Neural cell (in vitro differentiated cells): ENCODE data around the gene ATF1. TPM values are rescaled to one million over a fixed set of nuclear protein-coding genes. Genes with fewer than 3 reads are reported as not detected.

Experiments used
- H2AFZ ChIP-seq: fragments of 200-600, 300-800 bp; sonication (generic), shearing (Covaris generic); 2 replicates; pipeline ENCODE4 v1.6.0; 2014; ENCODE audit warnings: low read depth, mild to moderate bottlenecking, antibody characterized with exemption, low read length, moderate library complexity
- H3F3A ChIP-seq: fragments of 200-600 bp; shearing (Covaris generic); 2 replicates; pipeline ENCODE4 v1.6.1; 2016; ENCODE audit warnings: mild to moderate bottlenecking, moderate library complexity, mixed read lengths, antibody characterized with exemption, low read length; ENCODE audit not compliant: insufficient read depth, poor library complexity, severe bottlenecking
- H3K27ac ChIP-seq: fragments of 200-600, 300-800 bp; sonication (generic), shearing (Covaris generic); 2 replicates; pipeline ENCODE4 v1.5.1; 2014; ENCODE audit warnings: mild to moderate bottlenecking, low read length, moderate library complexity
- H3K27me3 ChIP-seq: fragments of 300-800, 200-600 bp; sonication (generic), shearing (Covaris generic); 2 replicates; pipeline ENCODE4 v1.6.0; 2014; ENCODE audit warnings: mild to moderate bottlenecking, low read depth, low read length, moderate library complexity; ENCODE audit not compliant: insufficient read depth
- H3K36me3 ChIP-seq: fragments of 300-800, 200-600 bp; sonication (generic), shearing (Covaris generic); 2 replicates; pipeline ENCODE4 v1.5.1; 2014; ENCODE audit warnings: mild to moderate bottlenecking, antibody characterized with exemption, low read length, moderate library complexity; ENCODE audit not compliant: insufficient read depth
- H3K4me2 ChIP-seq: fragments of 300-800, 200-600 bp; sonication (generic), shearing (Covaris generic); 2 replicates; pipeline ENCODE4 v1.6.0; 2014; ENCODE audit warnings: mild to moderate bottlenecking, low read length
- H3K4me3 ChIP-seq: fragments of 300-800, 200-600 bp; sonication (generic), shearing (Covaris generic); 2 replicates; pipeline ENCODE4 v1.5.1; 2014; ENCODE audit warnings: mild to moderate bottlenecking, low read length, moderate library complexity
- H3K79me2 ChIP-seq: fragments of 200-600 bp; shearing (Covaris generic); replicated peaks from 2 replicates; pipeline ENCODE4 v1.6.0; 2014; ENCODE audit warnings: mild to moderate bottlenecking, low read length, moderate library complexity; ENCODE audit not compliant: insufficient read depth
- H3K9ac ChIP-seq: fragments of 300-800, 200-600 bp; sonication (generic), shearing (Covaris generic); 2 replicates; pipeline ENCODE4 v1.6.1; 2016; ENCODE audit warnings: mild to moderate bottlenecking, low read length, mixed read lengths
- H3K9me2 ChIP-seq: fragments of 200-600 bp; shearing (Covaris generic); 2 replicates; pipeline ENCODE4 v1.6.1; 2016; ENCODE audit warnings: mild to moderate bottlenecking, low read length, mixed read lengths; ENCODE audit not compliant: insufficient read depth
- H3K9me3 ChIP-seq: fragments of 200-600, 300-800 bp; sonication (generic), shearing (Covaris generic); 2 replicates; pipeline ENCODE4 v1.6.1; 2016; ENCODE audit warnings: mild to moderate bottlenecking, mixed run types, low read length, moderate library complexity, mixed read lengths
- H4K20me1 ChIP-seq: fragments of 200-600 bp; shearing (Covaris generic); 2 replicates; pipeline ENCODE4 v1.6.1; 2016; ENCODE audit warnings: mild to moderate bottlenecking, mixed run types; ENCODE audit not compliant: insufficient read depth
- EP300 ChIP-seq: fragments of 450-650 bp; conservative IDR thresholded peaks from 2 replicates; pipeline ENCODE4 v1.6.1; 2014; ENCODE audit warnings: antibody characterized with exemption, mild to moderate bottlenecking, moderate library complexity; ENCODE audit not compliant: poor library complexity, severe bottlenecking
- EZH2 ChIP-seq: fragments of 200-600, 300-800 bp; shearing (Covaris generic), sonication (generic); IDR thresholded peaks from 2 replicates; pipeline ENCODE4 v1.6.1; 2014; ENCODE audit warnings: antibody characterized with exemption, low read length, borderline replicate concordance, mild to moderate bottlenecking; ENCODE audit not compliant: insufficient read depth, poor library complexity, severe bottlenecking
- MXI1 ChIP-seq: fragments of 450-650 bp; conservative IDR thresholded peaks from 2 replicates; pipeline ENCODE4 v1.6.1; 2014; ENCODE audit warnings: antibody characterized with exemption, mild to moderate bottlenecking; ENCODE audit not compliant: poor library complexity, severe bottlenecking
- POLR2AphosphoS5 ChIP-seq: IDR thresholded peaks from 2 replicates; pipeline ENCODE4 v1.6.1; 2012
- RAD21 ChIP-seq: fragments of 450-650 bp; conservative IDR thresholded peaks from 2 replicates; pipeline ENCODE4 v1.6.1; 2014; ENCODE audit warnings: antibody characterized with exemption, mild to moderate bottlenecking, moderate library complexity
- SMC3 ChIP-seq: fragments of 450-650 bp; conservative IDR thresholded peaks from 2 replicates; pipeline ENCODE4 v1.6.1; 2014; ENCODE audit warnings: antibody characterized with exemption, mild to moderate bottlenecking, moderate library complexity; ENCODE audit not compliant: poor library complexity
- TAF1 ChIP-seq: IDR thresholded peaks from 2 replicates; pipeline ENCODE4 v1.6.1; 2012; ENCODE audit warnings: low read depth
- polyA plus RNA-seq: library from polyadenylated mRNA; depleted of rRNA; stranded (reverse); fragments of >200 nt; gene quantifications from 2 replicates; pipeline ENCODE4 v1.2.3, GENCODE V29; 2014
- TF ChIP-seq, protein P1 (sequence below): IDR thresholded peaks from 2 replicates; pipeline ENCODE4 v1.6.1; 2012; ENCODE audit warnings: borderline replicate concordance
- TF ChIP-seq, protein P2 (sequence below): fragments of 450-650 bp; IDR thresholded peaks from 2 replicates; pipeline ENCODE4 v1.5.1; 2014; ENCODE audit warnings: antibody characterized with exemption, mild to moderate bottlenecking, moderate library complexity; ENCODE audit not compliant: poor library complexity, severe bottlenecking

Gene ATF1
- polyA plus RNA-seq, 1 donor from 2014 or later, result 11.3 TPM

DNA sequence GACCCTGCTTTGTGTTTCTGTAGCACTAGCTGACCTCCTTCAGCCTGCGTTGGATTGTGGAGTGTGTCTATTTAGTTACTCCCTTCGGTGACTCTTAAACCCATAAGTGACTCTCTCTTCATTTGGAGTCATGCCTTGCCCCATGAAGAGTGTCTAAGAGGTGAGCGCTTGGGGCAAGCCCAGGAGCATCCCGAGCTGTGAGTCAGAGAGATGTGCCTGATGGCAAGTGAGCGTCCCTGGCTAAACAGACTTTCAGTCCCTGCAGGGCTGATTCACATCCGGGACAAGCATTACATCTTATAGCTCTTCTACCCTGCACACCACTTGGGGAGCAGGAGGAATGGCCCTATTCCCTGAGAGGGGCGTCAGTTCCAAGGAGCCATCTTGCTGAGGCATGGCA, 24.3 kb upstream of the ATF1 start:
- Histone ChIP-seq H3K4me2 (no peak overlapping the region), H4K20me1 (no peaks in the 10 kb centered on the region), H3K4me3 (no peak overlapping the region), H3K36me3 (peaks cover 10% of the 10 kb centered on the region), H3K27me3 (no peaks in the 10 kb centered on the region), H3K9me3 (no peaks in the 10 kb centered on the region), H3F3A (no peaks in the 10 kb centered on the region), H2AFZ (no peak overlapping the region), H3K9me2 (no peaks in the 10 kb centered on the region), H3K79me2 (no peaks in the 10 kb centered on the region), H3K27ac (no peak overlapping the region), H3K9ac (no peak overlapping the region)
- TF ChIP-seq EP300 (no peak), MXI1 (no peak), TAF1 (no peak), POLR2AphosphoS5 (no peak), EZH2 (no peak), RAD21 (no peak), SMC3 (no peak)
- TF ChIP-seq, protein P1, sequence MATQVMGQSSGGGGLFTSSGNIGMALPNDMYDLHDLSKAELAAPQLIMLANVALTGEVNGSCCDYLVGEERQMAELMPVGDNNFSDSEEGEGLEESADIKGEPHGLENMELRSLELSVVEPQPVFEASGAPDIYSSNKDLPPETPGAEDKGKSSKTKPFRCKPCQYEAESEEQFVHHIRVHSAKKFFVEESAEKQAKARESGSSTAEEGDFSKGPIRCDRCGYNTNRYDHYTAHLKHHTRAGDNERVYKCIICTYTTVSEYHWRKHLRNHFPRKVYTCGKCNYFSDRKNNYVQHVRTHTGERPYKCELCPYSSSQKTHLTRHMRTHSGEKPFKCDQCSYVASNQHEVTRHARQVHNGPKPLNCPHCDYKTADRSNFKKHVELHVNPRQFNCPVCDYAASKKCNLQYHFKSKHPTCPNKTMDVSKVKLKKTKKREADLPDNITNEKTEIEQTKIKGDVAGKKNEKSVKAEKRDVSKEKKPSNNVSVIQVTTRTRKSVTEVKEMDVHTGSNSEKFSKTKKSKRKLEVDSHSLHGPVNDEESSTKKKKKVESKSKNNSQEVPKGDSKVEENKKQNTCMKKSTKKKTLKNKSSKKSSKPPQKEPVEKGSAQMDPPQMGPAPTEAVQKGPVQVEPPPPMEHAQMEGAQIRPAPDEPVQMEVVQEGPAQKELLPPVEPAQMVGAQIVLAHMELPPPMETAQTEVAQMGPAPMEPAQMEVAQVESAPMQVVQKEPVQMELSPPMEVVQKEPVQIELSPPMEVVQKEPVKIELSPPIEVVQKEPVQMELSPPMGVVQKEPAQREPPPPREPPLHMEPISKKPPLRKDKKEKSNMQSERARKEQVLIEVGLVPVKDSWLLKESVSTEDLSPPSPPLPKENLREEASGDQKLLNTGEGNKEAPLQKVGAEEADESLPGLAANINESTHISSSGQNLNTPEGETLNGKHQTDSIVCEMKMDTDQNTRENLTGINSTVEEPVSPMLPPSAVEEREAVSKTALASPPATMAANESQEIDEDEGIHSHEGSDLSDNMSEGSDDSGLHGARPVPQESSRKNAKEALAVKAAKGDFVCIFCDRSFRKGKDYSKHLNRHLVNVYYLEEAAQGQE, result no peak
- TF ChIP-seq, protein P2, sequence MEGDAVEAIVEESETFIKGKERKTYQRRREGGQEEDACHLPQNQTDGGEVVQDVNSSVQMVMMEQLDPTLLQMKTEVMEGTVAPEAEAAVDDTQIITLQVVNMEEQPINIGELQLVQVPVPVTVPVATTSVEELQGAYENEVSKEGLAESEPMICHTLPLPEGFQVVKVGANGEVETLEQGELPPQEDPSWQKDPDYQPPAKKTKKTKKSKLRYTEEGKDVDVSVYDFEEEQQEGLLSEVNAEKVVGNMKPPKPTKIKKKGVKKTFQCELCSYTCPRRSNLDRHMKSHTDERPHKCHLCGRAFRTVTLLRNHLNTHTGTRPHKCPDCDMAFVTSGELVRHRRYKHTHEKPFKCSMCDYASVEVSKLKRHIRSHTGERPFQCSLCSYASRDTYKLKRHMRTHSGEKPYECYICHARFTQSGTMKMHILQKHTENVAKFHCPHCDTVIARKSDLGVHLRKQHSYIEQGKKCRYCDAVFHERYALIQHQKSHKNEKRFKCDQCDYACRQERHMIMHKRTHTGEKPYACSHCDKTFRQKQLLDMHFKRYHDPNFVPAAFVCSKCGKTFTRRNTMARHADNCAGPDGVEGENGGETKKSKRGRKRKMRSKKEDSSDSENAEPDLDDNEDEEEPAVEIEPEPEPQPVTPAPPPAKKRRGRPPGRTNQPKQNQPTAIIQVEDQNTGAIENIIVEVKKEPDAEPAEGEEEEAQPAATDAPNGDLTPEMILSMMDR, result no peak

DNA sequence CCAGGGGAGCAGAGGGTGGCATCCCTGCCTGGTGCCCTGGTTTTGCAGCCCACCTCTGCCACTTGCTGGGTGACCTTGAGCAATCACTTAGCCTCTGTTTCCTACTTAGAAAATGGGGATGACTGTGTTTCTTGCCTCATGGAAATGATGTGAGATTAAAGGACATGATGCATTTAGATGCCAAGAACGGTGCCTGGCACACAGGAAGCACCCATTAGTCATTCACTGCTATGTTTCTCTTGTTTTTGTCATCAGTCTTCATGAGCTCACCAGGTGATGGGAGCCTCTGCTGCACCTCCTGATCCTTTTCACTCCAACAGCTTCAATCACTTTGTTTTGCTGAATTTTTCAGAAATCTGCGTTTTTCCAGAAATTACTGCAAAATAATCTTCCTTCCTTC, 23.6 kb upstream of the ATF1 start:
- H3K9ac ChIP-seq, result no peak overlapping the region
- no peaks in the 10 kb centered on the region for H3K9me3 ChIP-seq
- H3K79me2 ChIP-seq, result no peaks in the 10 kb centered on the region
- no peak overlapping the region for H2AFZ ChIP-seq
- no peak for TF ChIP-seq TAF1
- no peak for TF ChIP-seq RAD21
- H3K36me3 ChIP-seq, result peaks cover 17% of the 10 kb centered on the region
- no peaks in the 10 kb centered on the region for H4K20me1 ChIP-seq
- H3K4me3 ChIP-seq, result no peak overlapping the region
- H3K27ac ChIP-seq, result no peak overlapping the region
- no peaks in the 10 kb centered on the region for H3K27me3 ChIP-seq
- no peaks in the 10 kb centered on the region for H3K9me2 ChIP-seq
- H3F3A ChIP-seq, result no peaks in the 10 kb centered on the region
- H3K4me2 ChIP-seq, result no peak overlapping the region

DNA sequence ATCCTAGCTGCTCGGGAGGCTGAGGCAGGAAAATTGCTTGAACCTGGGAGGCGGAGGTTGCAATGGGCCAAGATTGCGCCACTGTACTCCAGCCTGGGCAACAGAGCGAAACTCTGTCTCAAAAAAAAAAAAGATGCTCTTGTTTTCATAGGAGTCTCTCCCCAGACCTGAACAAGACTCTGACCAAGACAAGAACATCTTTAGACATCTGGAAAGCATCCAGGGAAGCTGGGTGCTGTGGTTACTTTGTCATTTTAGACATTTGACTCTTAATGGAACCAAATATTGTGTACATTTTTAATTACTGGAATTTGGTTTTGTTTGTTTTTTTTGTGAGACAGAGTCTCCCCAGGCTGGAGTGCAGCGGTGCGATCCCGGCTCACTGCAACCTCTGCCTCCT, 21.1 kb upstream of the ATF1 start:
- no peak overlapping the region for H3K9ac ChIP-seq
- TF ChIP-seq EZH2 (no peak), SMC3 (no peak), RAD21 (no peak), TAF1 (no peak), MXI1 (no peak), EP300 (no peak), POLR2AphosphoS5 (no peak)
- TF ChIP-seq, protein P1, result no peak
- TF ChIP-seq, protein P2, result no peak
- H3F3A ChIP-seq, result no peaks in the 10 kb centered on the region
- no peaks in the 10 kb centered on the region for H3K9me3 ChIP-seq
- H3K79me2 ChIP-seq, result no peaks in the 10 kb centered on the region
- H3K27ac ChIP-seq, result no peak overlapping the region
- H3K4me3 ChIP-seq, result no peak overlapping the region
- no peaks in the 10 kb centered on the region for H3K27me3 ChIP-seq
- H3K4me2 ChIP-seq, result no peak overlapping the region
- H3K9me2 ChIP-seq, result no peaks in the 10 kb centered on the region
- no peaks in the 10 kb centered on the region for H4K20me1 ChIP-seq
- peaks cover 22% of the 10 kb centered on the region for H3K36me3 ChIP-seq
- no peak overlapping the region for H2AFZ ChIP-seq
